HG03460 (cell line): ENCODE data around the gene RXRG.

Source experiments
- ATAC-seq: cut with Tn5 transposase; IDR thresholded peaks from one replicate; pipeline ENCODE4 v1.9.1; 2021; ENCODE audit not compliant: unreplicated experiment

Gene RXRG

GRCh38 chr1:165376041-165376810, 68.7 kb downstream of the RXRG start:
- ATAC-seq: no peak

- ATAC-seq: no peak
Observed at GRCh38 chr1:165375623-165376022, 69.3 kb downstream of the RXRG start.

- no peak for ATAC-seq
Observed at GRCh38 chr1:165371588-165372225, 73.2 kb downstream of the RXRG start.

- ATAC-seq: no peak
Observed at GRCh38 chr1:165369255-165369848, 75.6 kb downstream of the RXRG start.

GRCh38 chr1:165367375-165367993, 77.4 kb downstream of the RXRG start:
- no peak for ATAC-seq

- ATAC-seq: no peak
Observed at GRCh38 chr1:165365341-165365740, 79.6 kb downstream of the RXRG start.

- no peak for ATAC-seq
Observed at GRCh38 chr1:165364568-165365133, 80.3 kb downstream of the RXRG start.

- no peak for ATAC-seq
Observed at GRCh38 chr1:165356876-165357275, 88.0 kb downstream of the RXRG start.

GRCh38 chr1:165355977-165356811, 88.7 kb downstream of the RXRG start, which contains the start of gene LMX1A:
LMX1A (minus strand) TSS chr1:165356715; CDS start chr1:165355559, 1,156 bp downstream.
- ATAC-seq: no peak

GRCh38 chr1:165355139-165355976, 89.6 kb downstream of the RXRG start:
- no peak for ATAC-seq

GRCh38 chr1:165354739-165355138, 90.2 kb downstream of the RXRG start:
- ATAC-seq: no peak

- ATAC-seq: no peak
Observed at GRCh38 chr1:165353731-165354671, 90.9 kb downstream of the RXRG start.

- ATAC-seq: no peak
Observed at GRCh38 chr1:165352442-165353293, 92.3 kb downstream of the RXRG start.

GRCh38 chr1:165351863-165352441, 93.0 kb downstream of the RXRG start:
- ATAC-seq: no peak
